B cell (primary cell): ENCODE results near the gene GPR158.

ENCODE experiments used
- CTCF ChIP-seq: fragments of 200-600 bp; IDR thresholded peaks from one replicate; pipeline ENCODE4 v1.8.0; 2022; ENCODE audit warnings: antibody characterized with exemption, mild to moderate bottlenecking
- EZH2 ChIP-seq: IDR thresholded peaks from 2 replicates; pipeline ENCODE4 v1.6.1; 2012; ENCODE audit warnings: borderline replicate concordance, low read depth, mild to moderate bottlenecking, moderate library complexity, low read length; ENCODE audit not compliant: insufficient read depth, poor library complexity, severe bottlenecking

GRCh38 chr10:25604591-25604990, 429.8 kb downstream of the GPR158 start:
- TF ChIP-seq CTCF (no peak), EZH2 (no peak)
